CD4-positive, alpha-beta T cell (primary cell): ENCODE results near the gene NDUFS1. TPM values are rescaled to one million over a fixed set of nuclear protein-coding genes. Genes with fewer than 3 reads are reported as not detected.
A peak's percentile ranks its signal among the peaks of the same experiment; 100 is the strongest.
"Not testable (repeated sequence)": the region's sequence is repeated elsewhere in the genome, so short reads cannot be mapped to it uniquely, and the experiment has no call there.

ENCODE experiments used
- ATAC-seq: fragments of 200-7000 bp; cut with Tn5 transposase; one replicate; pipeline ENCODE4 v1.10.0; 2022; ENCODE audit warnings: mild to moderate bottlenecking; ENCODE audit not compliant: poor library complexity
- CTCF ChIA-PET: fragments of 350-600 bp; sonication (Branson Sonifier 250); formaldehyde crosslinking; loops from one replicate; lab custom pipeline; 2021; ENCODE audit warnings: antibody characterized with exemption, inconsistent platforms; lab: Charles Lee
- POLR2A ChIA-PET: fragments of 350-600 bp; sonication (Branson Sonifier 250); formaldehyde crosslinking; loops from one replicate; lab custom pipeline; 2021; ENCODE audit warnings: antibody characterized with exemption, inconsistent platforms; lab: Charles Lee
- DNase-seq, 14 experiments: peaks; one replicate each; pipeline ENCODE4 v3.0.0-alpha.2; 2013 to 2020; ENCODE audit warnings: mixed read lengths in 2 of 14
- H3K27ac ChIP-seq, 2 donors: one replicate each; pipeline versions ENCODE4 v1.5.1 to v1.7.0; 2013; ENCODE audit warnings: low read length in 2 of 2, low read depth in 1 of 2, mild to moderate bottlenecking in 1 of 2
- H3K27me3 ChIP-seq, 2 experiments: 1 replicate in 1 of 2; 2 replicates in 1 of 2; pipeline versions ENCODE4 v1.6.1 to v1.7.0; 2013; ENCODE audit warnings: low read length in 2 of 2, control low read depth in 1 of 2, mild to moderate bottlenecking in 1 of 2, moderate library complexity in 1 of 2; ENCODE audit not compliant: insufficient read depth in 2 of 2, control insufficient read depth in 1 of 2
- H3K36me3 ChIP-seq: one replicate; pipeline ENCODE4 v1.6.1; 2013; ENCODE audit warnings: low read length, control low read depth; ENCODE audit not compliant: insufficient read depth
- H3K4me1 ChIP-seq: one replicate; pipeline ENCODE4 v1.6.1; 2013; ENCODE audit warnings: low read length, control low read depth; ENCODE audit not compliant: insufficient read depth
- H3K4me3 ChIP-seq: one replicate; pipeline ENCODE4 v1.5.1; 2013; ENCODE audit warnings: mild to moderate bottlenecking, low read length, moderate library complexity
- H3K9me3 ChIP-seq, 2 experiments: 1 replicate in 1 of 2; 2 replicates in 1 of 2; pipeline versions ENCODE4 v1.6.1 to v1.7.0; 2013; ENCODE audit warnings: low read length in 2 of 2, mild to moderate bottlenecking in 2 of 2, control low read depth in 1 of 2, moderate library complexity in 1 of 2; ENCODE audit not compliant: control insufficient read depth in 1 of 2, insufficient read depth in 1 of 2
- H3K27ac Mint-ChIP-seq: one replicate; pipeline ENCODE4 v1.8.0; 2020; ENCODE audit warnings: mixed read lengths
- H3K27me3 Mint-ChIP-seq: one replicate; pipeline ENCODE4 v1.8.0; 2021; ENCODE audit warnings: mixed read lengths
- H3K36me3 Mint-ChIP-seq: one replicate; pipeline ENCODE4 v1.8.0; 2021; ENCODE audit warnings: low read depth, mixed read lengths
- H3K4me1 Mint-ChIP-seq: one replicate; pipeline ENCODE4 v1.8.0; 2021; ENCODE audit warnings: low read depth, mixed read lengths
- H3K4me3 Mint-ChIP-seq: one replicate; pipeline ENCODE4 v1.8.0; 2020; ENCODE audit warnings: mild to moderate bottlenecking, mixed read lengths
- H3K9me3 Mint-ChIP-seq: one replicate; pipeline ENCODE4 v1.8.0; 2020; ENCODE audit warnings: mixed read lengths
- intact Hi-C, 2 experiments: fragments of 100-400 bp; cut with DNase I in 1 of 2; cut with micrococcal nuclease in 1 of 2; formaldehyde crosslinking; loops; one replicate each; pipeline versions ENCODE4 v1.15.1 to v1.9.0; 2023 to 2025; cut with DNase I, micrococcal nuclease
- total RNA-seq, 174 experiments: library from RNA in 2 of 174; stranded (reverse) in 2 of 174; gene quantifications; one replicate each; pipeline ENCODE4 v1.2.3 and lab custom pipeline; 2021 to 2026
- TF ChIP-seq, protein P1 (sequence below): fragments of 200-600 bp; IDR thresholded peaks from one replicate; pipeline ENCODE4 v1.8.0; 2022; ENCODE audit warnings: antibody characterized with exemption, mild to moderate bottlenecking

NDUFS1 gene
- total RNA-seq, 2 experiments from 2014 or later = 33.4 to 34.3 TPM

DNA sequence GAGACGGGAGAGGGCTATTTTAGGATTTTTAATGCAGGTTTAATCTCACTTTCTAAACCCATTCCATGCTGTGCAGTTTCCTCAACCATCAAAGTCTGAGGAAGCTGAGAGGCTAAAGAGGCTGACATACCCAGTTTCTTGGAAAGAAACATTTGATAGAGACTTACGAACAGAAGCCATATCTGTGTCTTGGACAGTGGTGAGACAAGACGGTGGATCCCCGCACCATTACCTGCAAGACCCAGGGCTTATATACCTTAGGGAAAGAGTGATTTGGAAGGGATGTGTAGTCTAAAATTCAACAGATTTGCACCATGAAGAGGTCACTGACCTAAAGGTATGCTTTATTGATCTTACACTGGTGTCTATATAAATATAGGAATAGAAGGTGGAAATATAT, 13.9 kb upstream of the NDUFS1 start:
- ChIA-PET CTCF (no interaction called here), POLR2A (no interaction called here)
- no peaks in the 10 kb centered on the region for H3K9me3 Mint-ChIP-seq
- no peaks in the 10 kb centered on the region for H3K4me1 ChIP-seq
- no peak overlapping the region for H3K4me3 Mint-ChIP-seq
- DNase-seq (no peak), ATAC-seq (no peak)
- H3K4me1 Mint-ChIP-seq = no peaks in the 10 kb centered on the region
- no peak overlapping the region for H3K27ac Mint-ChIP-seq
- H3K27me3 ChIP-seq = no peaks in the 10 kb centered on the region
- no peak overlapping the region for H3K27ac ChIP-seq
- TF ChIP-seq, protein P1, sequence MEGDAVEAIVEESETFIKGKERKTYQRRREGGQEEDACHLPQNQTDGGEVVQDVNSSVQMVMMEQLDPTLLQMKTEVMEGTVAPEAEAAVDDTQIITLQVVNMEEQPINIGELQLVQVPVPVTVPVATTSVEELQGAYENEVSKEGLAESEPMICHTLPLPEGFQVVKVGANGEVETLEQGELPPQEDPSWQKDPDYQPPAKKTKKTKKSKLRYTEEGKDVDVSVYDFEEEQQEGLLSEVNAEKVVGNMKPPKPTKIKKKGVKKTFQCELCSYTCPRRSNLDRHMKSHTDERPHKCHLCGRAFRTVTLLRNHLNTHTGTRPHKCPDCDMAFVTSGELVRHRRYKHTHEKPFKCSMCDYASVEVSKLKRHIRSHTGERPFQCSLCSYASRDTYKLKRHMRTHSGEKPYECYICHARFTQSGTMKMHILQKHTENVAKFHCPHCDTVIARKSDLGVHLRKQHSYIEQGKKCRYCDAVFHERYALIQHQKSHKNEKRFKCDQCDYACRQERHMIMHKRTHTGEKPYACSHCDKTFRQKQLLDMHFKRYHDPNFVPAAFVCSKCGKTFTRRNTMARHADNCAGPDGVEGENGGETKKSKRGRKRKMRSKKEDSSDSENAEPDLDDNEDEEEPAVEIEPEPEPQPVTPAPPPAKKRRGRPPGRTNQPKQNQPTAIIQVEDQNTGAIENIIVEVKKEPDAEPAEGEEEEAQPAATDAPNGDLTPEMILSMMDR = no peak
- H3K4me3 ChIP-seq = no peak overlapping the region
- no peaks in the 10 kb centered on the region for H3K36me3 ChIP-seq
- no peaks in the 10 kb centered on the region for H3K27me3 Mint-ChIP-seq
- peaks cover 6% of the 10 kb centered on the region for H3K36me3 Mint-ChIP-seq
- H3K9me3 ChIP-seq = peaks cover 0 to 4% of the 10 kb centered on the region in 2 experiments
- intact Hi-C loops = no loop called here

DNA sequence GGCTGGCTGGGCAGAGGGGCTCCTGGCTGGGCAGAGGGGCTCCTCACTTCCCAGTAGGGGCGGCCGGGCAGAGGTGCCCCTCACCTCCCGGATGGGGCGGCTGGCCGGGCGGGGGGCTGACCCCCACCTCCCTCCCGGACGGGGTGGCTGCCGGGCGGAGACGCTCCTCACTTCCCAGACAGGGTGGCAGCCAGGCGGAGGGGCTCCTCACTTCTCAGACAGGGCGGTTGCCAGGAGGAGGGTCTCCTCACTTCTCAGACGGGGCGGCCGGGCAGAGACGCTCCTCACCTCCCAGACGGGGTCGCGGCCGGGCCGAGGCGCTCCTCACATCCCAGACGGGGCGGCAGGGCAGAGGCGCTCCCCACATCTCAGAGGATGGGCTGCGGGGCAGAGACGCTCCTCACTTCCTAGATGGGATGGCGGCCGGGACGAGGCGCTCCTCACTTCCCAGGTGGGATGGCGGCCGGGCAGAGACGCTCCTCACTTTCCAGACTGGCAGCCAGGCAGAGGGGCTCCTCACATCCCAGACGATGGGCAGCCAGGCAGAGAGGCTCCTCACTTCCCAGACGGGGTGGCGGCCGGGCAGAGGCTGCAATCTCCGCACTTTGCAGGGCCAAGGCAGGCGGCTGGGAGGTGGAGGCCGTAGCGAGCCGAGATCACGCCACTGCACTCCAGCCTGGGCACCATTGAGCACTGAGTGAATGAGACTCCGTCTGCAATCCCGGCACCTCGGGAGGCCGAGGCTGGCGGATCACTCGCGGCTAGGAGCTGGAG, 12.6 kb upstream of the NDUFS1 start:
- H3K9me3 ChIP-seq, POLR2A ChIA-PET: not testable (repeated sequence)
- peaks cover 14% of the 10 kb centered on the region for H3K36me3 Mint-ChIP-seq

DNA sequence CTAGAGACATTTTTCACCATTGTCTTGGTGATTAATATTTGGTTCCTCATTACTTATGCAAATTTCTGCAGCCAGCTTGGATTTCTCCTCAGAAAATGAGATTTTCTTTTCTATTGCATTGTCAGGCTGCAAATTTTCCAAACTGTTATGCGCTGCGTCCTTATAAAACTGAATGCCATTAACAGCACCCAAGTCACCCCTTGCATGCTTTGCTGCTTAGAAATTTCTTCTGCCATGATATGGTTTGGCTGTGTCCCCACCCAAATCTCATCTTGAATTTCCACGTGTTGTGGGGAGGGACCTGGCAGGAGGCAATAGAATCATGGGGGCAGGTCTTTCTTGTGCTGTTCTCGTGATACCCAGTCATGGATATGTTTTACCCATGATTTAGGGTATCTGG, 9.0 kb upstream of the NDUFS1 start:
- CTCF ChIA-PET = not testable (repeated sequence)
- intact Hi-C loops = loop anchor here in 1 of 2 experiments (5.0 to 10.0 kb wide), 3 partner anchors 1304 to 1547 kb away; partner anchors contain the start of genes CCNYL1 and METTL21A

More for the DNA sequence above, 12.6 kb upstream of the NDUFS1 start:
- H3K27me3 ChIP-seq, H3K36me3 ChIP-seq, H3K4me3 Mint-ChIP-seq, H3K4me1 Mint-ChIP-seq, H3K4me3 ChIP-seq, DNase-seq, H3K27me3 Mint-ChIP-seq, ATAC-seq, H3K27ac Mint-ChIP-seq, H3K4me1 ChIP-seq, H3K9me3 Mint-ChIP-seq, intact Hi-C loops, CTCF ChIA-PET, H3K27ac ChIP-seq: not testable (repeated sequence)

DNA sequence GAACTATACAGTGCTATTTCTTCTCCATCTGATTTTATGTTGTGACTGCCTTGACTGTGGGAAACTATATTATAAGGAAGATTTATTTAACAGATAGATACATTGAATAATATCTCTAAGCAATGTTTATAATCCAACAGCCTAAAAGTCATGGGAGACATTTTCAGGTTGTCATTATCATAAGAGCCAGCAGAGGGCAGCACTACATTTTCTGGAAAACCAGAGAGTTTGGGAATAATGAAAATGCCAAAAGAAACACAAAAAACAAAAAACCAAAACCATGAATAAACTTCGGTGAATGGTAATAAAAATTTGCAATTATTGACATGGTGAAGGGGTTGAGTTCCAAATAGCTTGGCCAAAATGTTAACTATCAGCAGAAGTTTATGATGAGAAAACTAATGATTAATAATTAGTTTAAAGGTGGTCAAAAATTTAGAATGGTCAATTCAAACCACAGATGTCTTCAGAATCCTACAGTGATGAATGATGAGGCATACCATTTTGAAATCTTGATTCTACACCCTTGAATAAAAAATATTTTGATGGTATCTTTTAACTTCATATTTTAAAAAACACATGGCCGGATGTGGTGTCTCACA, 5.1 kb upstream of the NDUFS1 start:
- Mint-ChIP-seq H3K4me1 (peaks cover 45% of the 10 kb centered on the region), H3K4me3 (no peak overlapping the region), H3K36me3 (peaks cover 60% of the 10 kb centered on the region), H3K27me3 (no peaks in the 10 kb centered on the region), H3K9me3 (no peaks in the 10 kb centered on the region), H3K27ac (no peak overlapping the region)
- intact Hi-C loops = loop anchor here (5.0 to 10.0 kb wide), 6 partner anchors 113 to 1550 kb away; partner anchors contain the start of genes CCNYL1 (in 1 of the 2), CREB1 (in 1 of the 2), FASTKD2 (in 1 of the 2) and MDH1B (in 1 of the 2)
- peak in 8 of 14 experiments; percentile 6 to 66 (median 28) for DNase-seq
- POLR2A ChIA-PET = no interaction called here
- peaks cover 0 to 4% of the 10 kb centered on the region in 2 experiments for H3K9me3 ChIP-seq
- H3K4me3 ChIP-seq = no peak overlapping the region
- no peaks in the 10 kb centered on the region for H3K27me3 ChIP-seq
- CTCF ChIA-PET = no interaction called here
- peaks cover 19% of the 10 kb centered on the region for H3K4me1 ChIP-seq
- no peak for ATAC-seq
- peaks cover 31% of the 10 kb centered on the region for H3K36me3 ChIP-seq
- no peak overlapping the region for H3K27ac ChIP-seq
- TF ChIP-seq, protein P1 = peak; percentile 95

More for the DNA sequence above, 9.0 kb upstream of the NDUFS1 start:
- POLR2A ChIA-PET, H3K27ac Mint-ChIP-seq, H3K4me1 Mint-ChIP-seq, H3K4me1 ChIP-seq, H3K27me3 Mint-ChIP-seq, H3K4me3 Mint-ChIP-seq, ATAC-seq, H3K9me3 Mint-ChIP-seq, H3K9me3 ChIP-seq, H3K27ac ChIP-seq, H3K36me3 ChIP-seq, H3K4me3 ChIP-seq, H3K27me3 ChIP-seq, DNase-seq: not testable (repeated sequence)
- peaks cover 27% of the 10 kb centered on the region for H3K36me3 Mint-ChIP-seq
